Fibroblast of villous mesenchyme (primary cell): Measurements from ENCODE around the gene CLASP1. TPM values are rescaled to one million over a fixed set of nuclear protein-coding genes. Genes with fewer than 3 reads are reported as not detected.
"Not testable (repeated sequence)": the region's sequence is repeated elsewhere in the genome, so short reads cannot be mapped to it uniquely, and the experiment has no call there.

Source experiments
- DNase-seq: peaks from one replicate; pipeline ENCODE4 v3.0.0-alpha.2; 2010; ENCODE audit warnings: low read depth
- H3K4me3 ChIP-seq: 2 replicates; pipeline ENCODE4 v1.5.1; 2011; ENCODE audit warnings: low read depth, mild to moderate bottlenecking, low read length
- total RNA-seq: library from RNA; depleted of rRNA; stranded (reverse); fragments of >200 nt; gene quantifications from 2 replicates; pipeline ENCODE4 v1.2.3, GENCODE V29; 2012
- TF ChIP-seq, protein P1 (sequence below): IDR thresholded peaks from 2 replicates; pipeline ENCODE4 v1.5.1; 2012; ENCODE audit warnings: low read depth, mild to moderate bottlenecking, low read length; ENCODE audit not compliant: insufficient read depth

The CLASP1 gene
- total RNA-seq, 1 donor, result 58.3 TPM

DNA sequence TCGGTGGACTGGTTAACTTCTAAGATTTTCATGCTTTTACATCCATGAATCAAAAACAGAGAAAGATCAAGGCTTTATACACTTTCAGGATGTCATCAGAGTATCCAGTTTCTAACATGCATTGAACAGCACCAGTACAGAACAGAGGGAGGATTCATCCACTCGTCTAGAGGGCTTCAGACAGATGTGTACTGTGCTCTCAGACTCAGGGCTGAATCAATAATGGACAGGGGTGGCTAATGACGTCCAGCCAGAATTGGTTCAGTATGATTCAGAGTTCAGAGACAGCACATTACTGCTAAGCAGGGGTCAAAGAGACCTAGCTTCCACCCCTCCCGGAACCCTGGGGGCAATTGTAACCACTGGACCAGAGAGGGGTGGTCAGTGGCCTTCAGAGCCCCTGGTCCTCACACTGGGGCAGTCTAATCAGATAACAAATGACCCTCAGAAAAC lies 81.3 kb downstream of the CLASP1 start:
- TF ChIP-seq, protein P1, sequence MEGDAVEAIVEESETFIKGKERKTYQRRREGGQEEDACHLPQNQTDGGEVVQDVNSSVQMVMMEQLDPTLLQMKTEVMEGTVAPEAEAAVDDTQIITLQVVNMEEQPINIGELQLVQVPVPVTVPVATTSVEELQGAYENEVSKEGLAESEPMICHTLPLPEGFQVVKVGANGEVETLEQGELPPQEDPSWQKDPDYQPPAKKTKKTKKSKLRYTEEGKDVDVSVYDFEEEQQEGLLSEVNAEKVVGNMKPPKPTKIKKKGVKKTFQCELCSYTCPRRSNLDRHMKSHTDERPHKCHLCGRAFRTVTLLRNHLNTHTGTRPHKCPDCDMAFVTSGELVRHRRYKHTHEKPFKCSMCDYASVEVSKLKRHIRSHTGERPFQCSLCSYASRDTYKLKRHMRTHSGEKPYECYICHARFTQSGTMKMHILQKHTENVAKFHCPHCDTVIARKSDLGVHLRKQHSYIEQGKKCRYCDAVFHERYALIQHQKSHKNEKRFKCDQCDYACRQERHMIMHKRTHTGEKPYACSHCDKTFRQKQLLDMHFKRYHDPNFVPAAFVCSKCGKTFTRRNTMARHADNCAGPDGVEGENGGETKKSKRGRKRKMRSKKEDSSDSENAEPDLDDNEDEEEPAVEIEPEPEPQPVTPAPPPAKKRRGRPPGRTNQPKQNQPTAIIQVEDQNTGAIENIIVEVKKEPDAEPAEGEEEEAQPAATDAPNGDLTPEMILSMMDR, result no peak
- DNase-seq, result no peak
- H3K4me3 ChIP-seq, result no peak overlapping the region

DNA sequence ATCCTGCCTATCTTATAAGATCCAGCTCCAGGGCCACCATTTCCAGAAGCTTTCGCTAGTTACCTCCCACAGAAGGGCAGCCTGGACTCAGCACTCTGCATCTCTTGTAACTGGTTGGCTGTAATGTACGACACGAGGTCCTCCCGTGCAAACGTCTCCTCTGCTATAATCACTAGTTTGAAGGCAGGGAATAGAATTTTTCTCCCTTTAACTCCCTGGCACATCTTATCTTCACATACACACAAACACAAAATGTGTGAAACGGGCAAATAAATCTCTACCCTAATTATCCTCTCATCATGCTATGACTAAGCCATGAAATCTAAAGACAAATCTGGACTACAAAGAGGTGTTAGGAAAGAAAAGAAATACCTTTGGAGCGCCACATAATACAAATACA lies 81.8 kb downstream of the CLASP1 start:
- DNase-seq, result no peak
- TF ChIP-seq, protein P1, result no peak
- H3K4me3 ChIP-seq, result no peak overlapping the region

DNA sequence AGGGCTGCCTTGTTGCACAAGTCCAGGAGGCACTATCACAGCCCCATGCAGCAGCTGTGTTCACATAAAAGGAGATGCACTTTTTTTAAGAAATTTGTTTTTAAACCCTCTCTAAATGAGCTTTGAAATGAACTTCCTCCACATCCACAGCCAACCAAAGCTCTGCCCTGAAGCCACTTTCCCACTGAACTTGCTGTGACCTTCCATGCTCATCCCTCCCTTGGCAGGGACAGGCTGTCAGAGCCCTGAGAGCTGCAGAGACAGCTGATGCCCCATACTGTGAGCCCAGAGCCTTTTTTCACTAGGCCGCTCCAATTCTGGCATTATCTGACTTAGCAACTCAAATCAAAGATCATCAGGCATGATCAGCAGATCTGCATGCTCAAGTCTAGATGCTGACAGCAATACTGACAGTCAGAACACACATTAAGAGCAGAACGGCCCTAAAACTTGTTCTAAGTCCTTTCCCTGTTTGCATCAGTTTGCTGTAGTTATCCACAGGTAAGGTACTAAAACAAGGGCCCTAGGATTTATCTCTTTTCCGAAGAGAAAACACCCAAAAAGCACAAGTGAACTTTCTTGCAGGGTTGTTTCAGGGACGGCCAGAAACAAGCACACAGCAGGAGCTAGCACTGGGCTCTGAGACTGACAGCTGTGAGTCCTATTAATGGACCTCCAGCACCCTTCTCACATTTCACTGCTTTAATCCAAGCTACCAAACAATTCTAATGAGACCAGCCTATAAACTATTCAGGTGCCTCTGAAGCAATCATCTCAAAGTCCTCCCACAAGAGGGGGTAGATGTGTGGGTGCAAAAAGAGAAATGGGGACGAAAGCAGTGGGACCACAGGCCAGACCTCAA lies 83.6 kb downstream of the CLASP1 start:
- no peak overlapping the region for H3K4me3 ChIP-seq
- TF ChIP-seq, protein P1, result no peak
- DNase-seq, result no peak

- TF ChIP-seq, protein P1, result no peak
- no peak overlapping the region for H3K4me3 ChIP-seq
- no peak for DNase-seq
These were observed 84.4 kb downstream of the CLASP1 start for GRCh38 chr2:121564905-121565304.

DNA sequence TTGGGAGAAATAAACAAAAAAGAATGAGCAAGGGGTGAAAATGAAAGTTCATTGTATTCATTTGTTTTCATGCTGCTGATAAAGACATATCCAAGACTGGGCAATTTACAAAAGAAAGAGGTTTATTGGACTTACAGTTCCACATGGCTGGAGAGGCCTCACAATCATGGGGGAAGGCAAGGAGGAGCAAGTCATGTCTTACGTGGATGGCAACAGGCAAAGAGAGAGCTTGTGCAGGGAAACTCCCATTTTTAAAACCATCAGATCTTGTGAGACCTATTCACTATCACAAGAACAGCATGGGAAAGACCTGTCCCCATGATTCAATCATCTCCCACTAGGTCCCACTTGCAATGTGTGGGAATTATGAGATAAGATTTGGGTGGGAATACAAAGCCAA lies 85.5 kb downstream of the CLASP1 start:
- not testable (repeated sequence) for H3K4me3 ChIP-seq, DNase-seq

DNA sequence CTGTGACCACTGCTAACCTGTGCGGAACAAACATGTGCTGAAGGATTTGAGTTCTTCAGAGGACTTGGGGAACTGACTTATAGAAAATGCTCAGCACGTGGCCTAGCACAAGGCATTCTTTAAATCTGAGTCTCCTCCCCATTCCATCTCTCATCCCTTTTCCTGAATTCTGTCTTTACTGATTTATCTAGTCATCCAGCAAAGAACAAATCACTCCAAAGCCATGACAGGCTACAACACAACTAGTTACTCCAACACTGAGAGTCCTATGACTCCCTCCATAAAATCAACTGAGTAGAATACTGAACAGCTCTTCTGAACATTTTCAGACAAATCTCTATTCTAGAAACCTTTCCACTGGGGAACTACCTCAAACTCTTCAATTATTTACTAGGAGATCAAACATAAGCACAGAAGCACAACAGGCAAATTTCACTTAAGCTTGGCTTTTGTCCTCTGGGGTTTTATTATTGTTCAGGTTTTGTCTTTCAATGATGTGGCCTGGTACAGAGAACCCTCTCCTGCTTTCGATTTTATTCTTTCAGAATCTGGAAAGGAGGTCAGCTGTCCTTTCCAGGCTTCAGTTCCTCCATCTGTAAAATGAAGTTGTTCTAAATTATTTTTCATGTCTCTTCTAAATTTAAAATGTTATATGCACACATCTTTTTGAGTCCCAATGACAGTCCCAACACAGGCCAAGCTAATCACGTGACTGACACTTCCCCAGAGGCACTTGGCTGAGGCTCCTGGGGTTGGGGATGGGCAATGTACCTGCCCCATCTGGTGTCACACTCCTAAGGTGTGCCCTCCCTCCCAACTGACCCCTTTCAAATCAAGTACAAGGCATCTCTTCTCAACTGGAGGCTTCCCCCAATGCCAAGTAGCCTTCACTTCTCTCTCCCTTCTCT lies 86.7 kb downstream of the CLASP1 start:
- DNase-seq, result no peak
- H3K4me3 ChIP-seq, result no peak overlapping the region
- TF ChIP-seq, protein P1, result no peak

GRCh38 chr2:121561617-121562268 lies 87.5 kb downstream of the CLASP1 start:
- no peak overlapping the region for H3K4me3 ChIP-seq
- TF ChIP-seq, protein P1, result no peak
- DNase-seq, result peak; percentile 59
